ENCODE data around the gene STAG1. TPM values are rescaled to one million over a fixed set of nuclear protein-coding genes. Genes with fewer than 3 reads are reported as not detected.
A peak's percentile ranks its signal among the peaks of the same experiment; 100 is the strongest.
"Not testable (repeated sequence)": the region's sequence is repeated elsewhere in the genome, so short reads cannot be mapped to it uniquely, and the experiment has no call there.

The STAG1 gene
- total RNA-seq, 1 experiment from 2014 or later = 43.7 TPM

- peaks cover 38% of the 10 kb centered on the region for H3K4me1 ChIP-seq (ENCODE audit: control insufficient read depth, insufficient read depth, low read length)
- H3K4me3 ChIP-seq (ENCODE audit: low read depth in 2 of 2, low read length in 2 of 2) = peak overlapping the region; percentile 65 to 89
- H3K36me3 ChIP-seq (ENCODE audit: control insufficient read depth, insufficient read depth, low read length) = no peaks in the 10 kb centered on the region; the same call in 1 of the 2 replicates
- CTCF ChIA-PET = no interaction called here
- POLR2A ChIA-PET = no interaction called here
- BruUV-seq (replicated peaks) = no TSS peak
- intact Hi-C loops (cut with micrococcal nuclease; ENCODE audit: unreplicated experiment) (loop anchor here (5.0 kb wide), 2 partner anchors 112 to 358 kb away; partner anchors contain the start of gene NCK1), in situ Hi-C loops (cut with HindIII; ENCODE audit: low pct_unique_long_range_greater_than_20kb, low sequenced_read_pairs) (no loop called here)
- no peak for DNase-seq (ENCODE audit: low read depth, low spot score)
- H3K9me3 ChIP-seq (ENCODE audit: control insufficient read depth, insufficient read depth, low read depth, low read length) = no peaks in the 10 kb centered on the region
- peak overlapping the region; percentile 99 for H3K27ac ChIP-seq (ENCODE audit: low read length)
- no peak for TF ChIP-seq SIN3A (IDR thresholded peaks at IDR 0.05; ENCODE audit: borderline replicate concordance, insufficient read depth, low read depth, low read length)
- TF ChIP-seq REST (IDR thresholded peaks at IDR 0.05; ENCODE audit: insufficient read depth in 1 of 2, low read depth in 2 of 2, low read length in 1 of 2) = no peak
- no peak for TF ChIP-seq CTCF (IDR thresholded peaks at IDR 0.05)
- no peak for TF ChIP-seq POLR2AphosphoS5 (IDR thresholded peaks at IDR 0.05; ENCODE audit: low read depth, low read length)
- TF ChIP-seq TCF7L2 (IDR thresholded peaks at IDR 0.05; ENCODE audit: low read depth, low read length) = peak; percentile 57
- H3K27me3 ChIP-seq (ENCODE audit: control insufficient read depth, insufficient read depth, low read length) = no peaks in the 10 kb centered on the region
- ATAC-seq = no peak
Observed at GRCh38 chr3:136750209-136750896, 1.8 kb downstream of the STAG1 start.

- in situ Hi-C loops (cut with HindIII; ENCODE audit: low pct_unique_long_range_greater_than_20kb, low sequenced_read_pairs) (loop anchor here (10.0 kb wide), 1 partner anchor 565 kb away; no protein-coding TSS in a partner anchor), intact Hi-C loops (cut with micrococcal nuclease; ENCODE audit: unreplicated experiment) (loop anchor here (5.0 to 10.0 kb wide), 3 partner anchors 113 to 357 kb away; partner anchors contain the start of gene NCK1)
- H3K27me3 ChIP-seq (ENCODE audit: control insufficient read depth, insufficient read depth, low read length); H3K9me3 ChIP-seq (ENCODE audit: control insufficient read depth, insufficient read depth, low read depth, low read length); H3K36me3 ChIP-seq (ENCODE audit: control insufficient read depth, insufficient read depth, low read length); POLR2A ChIA-PET; BruUV-seq (replicated peaks); DNase-seq (ENCODE audit: low read depth, low spot score); ATAC-seq: not testable (repeated sequence)
- Histone ChIP-seq H3K4me1 (ENCODE audit: control insufficient read depth, insufficient read depth, low read length) (peaks cover 43% of the 10 kb centered on the region), H3K27ac (ENCODE audit: low read length) (peak overlapping the region; percentile 99), H3K4me3 (ENCODE audit: low read depth in 2 of 2, low read length in 2 of 2) (peak overlapping the region in 1 of 2 experiments; percentile 65; a peak in 2 of 4 replicates)
- CTCF ChIA-PET = interaction anchor here (0.5 kb wide), 1 partner anchor 13 kb away, joined by 6 read pairs; no protein-coding TSS in a partner anchor
Observed at GRCh38 chr3:136749602-136750001, 2.6 kb downstream of the STAG1 start.

- intact Hi-C loops (cut with micrococcal nuclease; ENCODE audit: unreplicated experiment) = loop anchor here (10.0 kb wide), 1 partner anchor 204 kb away; no protein-coding TSS in a partner anchor
- ChIA-PET POLR2A (no interaction called here), CTCF (interaction anchor here (0.5 kb wide), 2 partner anchors 12 to 138 kb away, joined by 3 to 6 read pairs; no protein-coding TSS in a partner anchor)
- Histone ChIP-seq H3K27ac (ENCODE audit: low read length) (peak overlapping the region; percentile 99), H3K9me3 (ENCODE audit: control insufficient read depth, insufficient read depth, low read depth, low read length) (no peaks in the 10 kb centered on the region), H3K4me3 (ENCODE audit: low read depth in 2 of 2, low read length in 2 of 2) (no peak overlapping the region), H3K27me3 (ENCODE audit: control insufficient read depth, insufficient read depth, low read length) (no peaks in the 10 kb centered on the region), H3K4me1 (ENCODE audit: control insufficient read depth, insufficient read depth, low read length) (peaks cover 43% of the 10 kb centered on the region), H3K36me3 (ENCODE audit: control insufficient read depth, insufficient read depth, low read length) (no peaks in the 10 kb centered on the region; the same call in 1 of the 2 replicates)
- no peak for DNase-seq (ENCODE audit: low read depth, low spot score)
- TF ChIP-seq POLR2AphosphoS5 (IDR thresholded peaks at IDR 0.05; ENCODE audit: low read depth, low read length) = no peak
- no peak for TF ChIP-seq REST (IDR thresholded peaks at IDR 0.05; ENCODE audit: insufficient read depth in 1 of 2, low read depth in 2 of 2, low read length in 1 of 2)
- TF ChIP-seq CTCF (IDR thresholded peaks at IDR 0.05) = no peak
- no peak for TF ChIP-seq TCF7L2 (IDR thresholded peaks at IDR 0.05; ENCODE audit: low read depth, low read length)
- no TSS peak for BruUV-seq (replicated peaks)
- in situ Hi-C loops (cut with HindIII; ENCODE audit: low pct_unique_long_range_greater_than_20kb, low sequenced_read_pairs) = loop anchor here (10.0 kb wide), 1 partner anchor 564 kb away; no protein-coding TSS in a partner anchor
- no peak for ATAC-seq
Observed at GRCh38 chr3:136749091-136749490, 3.1 kb downstream of the STAG1 start.

Data from Panc1 (cell line).